Chondrocyte (in vitro differentiated cells): ENCODE data around the gene ATG12. TPM values are rescaled to one million over a fixed set of nuclear protein-coding genes. Genes with fewer than 3 reads are reported as not detected.

Source experiments
- DNase-seq: peaks from one replicate; pipeline ENCODE4 v3.0.0; 2021; ENCODE audit warnings: mixed read lengths, low spot score
- H3K27ac Mint-ChIP-seq: one replicate; pipeline ENCODE4 v1.8.0; 2021; ENCODE audit warnings: mild to moderate bottlenecking, moderate library complexity, mixed read lengths; ENCODE audit not compliant: unreplicated experiment
- H3K27me3 Mint-ChIP-seq: 2 replicates; pipeline ENCODE4 v1.8.0; 2021; ENCODE audit warnings: low read depth, mixed read lengths
- H3K36me3 Mint-ChIP-seq: 2 replicates; pipeline ENCODE4 v1.8.0; 2021; ENCODE audit warnings: low read depth, mixed read lengths
- H3K4me1 Mint-ChIP-seq: 2 replicates; pipeline ENCODE4 v1.8.0; 2021; ENCODE audit warnings: low read depth, mild to moderate bottlenecking, mixed read lengths
- H3K4me3 Mint-ChIP-seq: one replicate; pipeline ENCODE4 v1.8.0; 2021; ENCODE audit warnings: mild to moderate bottlenecking, moderate library complexity, mixed read lengths; ENCODE audit not compliant: unreplicated experiment
- H3K9me3 Mint-ChIP-seq: 2 replicates; pipeline ENCODE4 v1.8.0; 2021; ENCODE audit warnings: low read depth, mixed read lengths
- total RNA-seq: library from RNA; stranded (reverse); gene quantifications from 3 replicates; pipeline ENCODE4 v1.2.1, GENCODE V29; 2021
- TF ChIP-seq, protein P1 (sequence below): fragments of 200-600 bp; sonication (generic); IDR thresholded peaks from 2 replicates; pipeline ENCODE4 v1.5.0; 2021; ENCODE audit warnings: antibody characterized with exemption, mild to moderate bottlenecking, moderate library complexity

Gene ATG12
- total RNA-seq, 1 donor from 2014 or later: 48.0 TPM

- Mint-ChIP-seq H3K36me3 (peaks cover 1% of the 10 kb centered on the region), H3K27me3 (peaks cover 14% of the 10 kb centered on the region), H3K9me3 (no peaks in the 10 kb centered on the region), H3K4me1 (peaks cover 12% of the 10 kb centered on the region), H3K27ac (no peak overlapping the region), H3K4me3 (no peak overlapping the region)
- DNase-seq: no peak
- TF ChIP-seq, protein P1, sequence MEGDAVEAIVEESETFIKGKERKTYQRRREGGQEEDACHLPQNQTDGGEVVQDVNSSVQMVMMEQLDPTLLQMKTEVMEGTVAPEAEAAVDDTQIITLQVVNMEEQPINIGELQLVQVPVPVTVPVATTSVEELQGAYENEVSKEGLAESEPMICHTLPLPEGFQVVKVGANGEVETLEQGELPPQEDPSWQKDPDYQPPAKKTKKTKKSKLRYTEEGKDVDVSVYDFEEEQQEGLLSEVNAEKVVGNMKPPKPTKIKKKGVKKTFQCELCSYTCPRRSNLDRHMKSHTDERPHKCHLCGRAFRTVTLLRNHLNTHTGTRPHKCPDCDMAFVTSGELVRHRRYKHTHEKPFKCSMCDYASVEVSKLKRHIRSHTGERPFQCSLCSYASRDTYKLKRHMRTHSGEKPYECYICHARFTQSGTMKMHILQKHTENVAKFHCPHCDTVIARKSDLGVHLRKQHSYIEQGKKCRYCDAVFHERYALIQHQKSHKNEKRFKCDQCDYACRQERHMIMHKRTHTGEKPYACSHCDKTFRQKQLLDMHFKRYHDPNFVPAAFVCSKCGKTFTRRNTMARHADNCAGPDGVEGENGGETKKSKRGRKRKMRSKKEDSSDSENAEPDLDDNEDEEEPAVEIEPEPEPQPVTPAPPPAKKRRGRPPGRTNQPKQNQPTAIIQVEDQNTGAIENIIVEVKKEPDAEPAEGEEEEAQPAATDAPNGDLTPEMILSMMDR: no peak
Measured at GRCh38 chr5:115817386-115817785, 24.0 kb downstream of the ATG12 start.

DNA sequence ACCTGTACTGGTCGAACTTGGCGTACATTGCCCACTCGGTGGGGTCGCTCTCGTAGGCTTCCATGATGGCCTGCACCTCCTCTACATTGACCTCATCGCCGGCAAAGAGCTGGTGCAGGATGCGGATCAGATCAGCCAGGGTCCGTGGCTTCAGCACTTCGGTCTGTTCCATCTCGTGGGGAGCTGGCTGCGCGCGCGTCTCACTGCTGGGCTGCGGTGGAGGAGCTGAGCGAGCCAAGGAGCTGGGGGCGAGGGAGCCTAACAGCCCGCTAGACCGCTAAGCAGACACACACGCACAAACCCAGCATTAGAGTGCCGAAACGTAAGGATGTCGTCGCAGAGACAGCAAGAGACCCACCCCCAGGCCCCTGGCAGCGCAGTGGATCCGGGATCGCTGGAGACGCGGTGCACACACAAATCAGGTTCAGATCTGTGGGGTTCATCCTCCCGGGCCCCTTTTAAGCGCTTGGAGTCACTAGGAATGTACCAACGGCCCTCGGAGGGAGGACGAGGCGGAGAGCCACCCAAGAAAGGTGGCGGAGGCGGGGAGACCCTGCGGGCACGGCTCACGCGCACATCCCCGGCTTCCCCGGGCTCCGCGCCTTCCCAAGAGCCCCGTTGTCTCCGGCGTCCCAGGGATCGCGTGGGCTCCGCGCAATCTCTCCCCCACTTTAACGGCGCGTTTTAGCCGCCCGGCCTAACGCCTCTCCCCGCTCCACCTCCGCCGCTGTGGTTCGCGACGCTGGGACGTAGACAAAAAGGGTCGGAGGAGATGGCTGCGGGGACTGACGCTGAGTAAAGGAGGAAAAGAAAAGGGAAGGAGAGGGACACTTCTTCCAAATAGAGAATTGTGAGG, 24.9 kb downstream of the ATG12 start, which contains the start of gene CDO1:
CDO1 (minus strand) TSS at position 434 of the 856 bp plus-strand sequence; CDS start at position 172, 262 bp downstream.
- TF ChIP-seq, protein P1: no peak
- Mint-ChIP-seq H3K27ac (peak within 1 kb of the TSS; percentile 90), H3K4me3 (peak within 1 kb of the TSS; percentile 87), H3K4me1 (peaks cover 12% of the 10 kb centered on the region), H3K36me3 (peaks cover 3% of the 10 kb centered on the region), H3K27me3 (peaks cover 14% of the 10 kb centered on the region), H3K9me3 (no peaks in the 10 kb centered on the region)
- DNase-seq: peak; percentile 78

GRCh38 chr5:115815693-115816225, 25.6 kb downstream of the ATG12 start:
- peak; percentile 91 for DNase-seq
- no peaks in the 10 kb centered on the region for H3K9me3 Mint-ChIP-seq
- peaks cover 3% of the 10 kb centered on the region for H3K36me3 Mint-ChIP-seq
- H3K27ac Mint-ChIP-seq: no peak overlapping the region
- TF ChIP-seq, protein P1: no peak
- peaks cover 14% of the 10 kb centered on the region for H3K27me3 Mint-ChIP-seq
- H3K4me3 Mint-ChIP-seq: peak overlapping the region; percentile 87
- peaks cover 16% of the 10 kb centered on the region for H3K4me1 Mint-ChIP-seq

GRCh38 chr5:115815006-115815692, 26.2 kb downstream of the ATG12 start:
- no peak overlapping the region for H3K27ac Mint-ChIP-seq

More at GRCh38 chr5:115815006-115815692, 26.2 kb downstream of the ATG12 start:
- no peak for DNase-seq
- TF ChIP-seq, protein P1: no peak
- Mint-ChIP-seq H3K36me3 (peaks cover 3% of the 10 kb centered on the region), H3K9me3 (no peaks in the 10 kb centered on the region), H3K4me3 (peak overlapping the region; percentile 87), H3K4me1 (peaks cover 16% of the 10 kb centered on the region), H3K27me3 (peaks cover 14% of the 10 kb centered on the region)
